ENCODE measurements around the gene SEL1L2.

DNA sequence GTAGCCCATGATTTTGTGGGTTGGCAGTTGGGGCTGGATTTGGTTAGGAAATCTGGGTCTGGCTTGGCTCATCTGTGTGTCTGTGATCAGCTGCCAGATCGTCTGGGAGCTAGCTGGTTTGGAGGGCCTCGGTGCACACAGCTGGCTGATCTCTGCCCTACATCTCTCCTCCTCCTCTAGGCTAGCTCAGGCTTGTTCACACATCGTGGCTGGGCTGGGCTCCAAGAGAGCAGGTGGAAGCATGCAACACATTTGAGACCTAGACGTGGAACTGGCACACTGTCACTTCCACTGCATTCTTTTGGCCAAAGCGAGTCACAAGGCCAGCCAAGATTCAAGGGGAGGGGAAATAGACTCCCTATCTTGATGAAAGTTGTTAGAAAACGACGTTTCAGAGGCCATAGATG, 189.7 kb downstream of the SEL1L2 start:
- TF ChIP-seq POLR2A (IDR thresholded peaks at IDR 0.05; ENCODE audit: low read depth) (no peak), CTCF (IDR thresholded peaks at IDR 0.05) (no peak), POLR2AphosphoS5 (IDR thresholded peaks at IDR 0.05) (peak; percentile 76 to 78), EP300 (IDR thresholded peaks at IDR 0.05) (no peak)
